GM19468 (cell line): ENCODE results near the gene PEBP1.
"Not testable (repeated sequence)": the region's sequence is repeated elsewhere in the genome, so short reads cannot be mapped to it uniquely, and the experiment has no call there.

Experiments used
- ATAC-seq: cut with Tn5 transposase; IDR thresholded peaks from one replicate; pipeline ENCODE4 v1.9.1; 2021; ENCODE audit warnings: mild to moderate bottlenecking, moderate library complexity, moderate number of reproducible peaks; ENCODE audit not compliant: unreplicated experiment; ENCODE audit errors: extremely low read depth

The PEBP1 gene

DNA sequence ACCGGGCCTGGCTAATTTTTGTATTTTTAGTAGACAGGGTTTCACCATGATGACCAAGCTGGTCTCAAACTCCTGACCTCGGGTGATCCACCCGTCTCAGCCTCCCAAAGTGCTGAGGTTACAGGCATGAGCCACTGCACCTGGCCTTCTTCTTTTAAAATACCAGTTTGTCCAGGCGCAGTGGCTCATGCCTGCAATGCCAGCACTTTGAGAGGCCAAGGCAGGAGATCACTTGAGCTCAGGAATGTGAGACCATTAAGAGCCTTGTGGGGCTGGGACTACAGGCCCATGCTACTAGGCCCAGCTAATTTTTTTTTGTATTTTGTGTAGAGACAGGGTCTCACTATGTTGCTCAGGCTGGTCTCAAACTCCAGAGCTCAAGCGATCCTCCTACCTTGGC is 8.1 kb upstream of the PEBP1 start:
- ATAC-seq = no peak

DNA sequence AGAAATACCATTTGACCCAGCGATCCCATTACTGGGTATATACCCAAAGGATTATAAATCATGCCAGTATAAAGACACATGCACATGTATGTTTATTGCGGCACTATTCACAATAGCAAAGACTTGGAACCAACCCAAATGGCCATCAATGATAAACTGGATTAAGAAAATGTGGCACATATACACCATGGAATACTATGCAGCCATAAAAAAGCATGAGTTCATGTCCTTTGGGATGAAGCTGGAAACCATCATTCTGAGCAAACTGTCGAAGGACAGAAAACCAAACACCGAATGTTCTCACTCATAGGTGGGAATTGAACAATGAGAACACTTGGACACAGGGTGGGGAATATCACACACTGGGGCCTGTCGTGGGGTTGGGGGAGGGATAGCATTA is 6.5 kb upstream of the PEBP1 start:
- not testable (repeated sequence) for ATAC-seq

DNA sequence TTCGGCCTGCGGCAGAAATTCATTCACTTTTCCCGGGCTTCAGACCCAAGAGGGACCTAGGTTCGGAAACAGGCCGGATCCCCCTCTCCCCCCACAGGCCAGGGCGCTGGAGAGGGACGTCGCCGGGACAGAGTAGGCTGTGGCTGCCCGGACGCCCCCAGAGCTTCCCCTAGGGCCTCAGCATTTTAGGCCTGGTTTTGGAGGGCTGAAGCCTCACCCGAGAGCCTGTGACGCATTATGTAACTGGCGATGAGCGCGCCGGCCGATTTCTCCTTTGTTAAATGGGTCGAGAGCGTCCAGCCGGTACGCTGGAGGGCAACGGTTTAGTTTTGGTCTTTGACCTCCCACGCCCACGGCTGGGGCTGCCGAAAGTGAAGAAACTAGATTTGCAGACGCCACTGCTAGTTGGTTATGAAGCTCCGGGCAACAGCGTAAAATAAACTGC is 657 bp downstream of the PEBP1 start:
- no peak for ATAC-seq

DNA sequence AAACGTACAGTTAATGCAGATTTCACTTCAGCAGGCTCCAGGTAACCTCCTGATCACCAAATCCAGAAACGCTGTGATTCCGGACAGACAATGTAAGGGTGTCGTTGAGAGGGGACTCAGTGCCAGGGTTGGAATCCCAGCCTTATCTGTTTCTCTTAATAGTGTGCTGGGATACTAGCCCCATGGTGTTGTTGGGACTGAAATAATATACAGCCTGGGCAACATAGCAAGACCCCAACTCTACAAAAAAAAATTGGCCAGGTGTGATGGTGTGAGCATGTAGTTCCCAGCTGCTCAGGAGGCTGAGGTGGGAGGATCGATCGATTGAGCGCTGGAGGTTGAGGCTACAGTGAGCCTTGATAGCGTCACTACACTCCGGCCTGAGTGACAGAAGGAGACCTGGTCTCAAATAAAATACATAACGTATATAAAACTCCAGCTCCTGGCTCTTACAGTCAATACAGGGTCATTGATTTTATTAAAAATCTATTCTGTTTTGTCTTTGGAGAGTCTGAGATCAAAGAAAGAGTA is 1.3 kb downstream of the PEBP1 start:
- ATAC-seq = no peak

DNA sequence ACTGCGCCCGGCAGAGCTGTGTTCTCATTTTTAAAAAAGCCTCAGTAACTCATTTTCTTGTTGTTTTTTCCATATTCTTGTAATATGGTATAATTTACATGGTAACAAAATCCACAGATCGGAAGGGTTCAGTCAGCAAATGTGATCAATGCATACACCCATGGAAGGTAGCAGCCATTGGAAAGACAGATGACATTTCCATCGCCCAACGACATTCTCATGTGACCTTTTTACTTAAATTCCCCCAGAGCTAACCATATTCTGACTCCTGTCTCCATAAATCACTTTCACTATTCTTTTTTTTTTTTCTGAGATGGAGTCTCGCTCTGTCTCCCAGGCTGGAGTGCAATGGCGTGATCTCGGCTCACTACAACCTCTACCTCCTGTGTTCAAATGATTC is 4.9 kb downstream of the PEBP1 start:
- ATAC-seq = no peak

DNA sequence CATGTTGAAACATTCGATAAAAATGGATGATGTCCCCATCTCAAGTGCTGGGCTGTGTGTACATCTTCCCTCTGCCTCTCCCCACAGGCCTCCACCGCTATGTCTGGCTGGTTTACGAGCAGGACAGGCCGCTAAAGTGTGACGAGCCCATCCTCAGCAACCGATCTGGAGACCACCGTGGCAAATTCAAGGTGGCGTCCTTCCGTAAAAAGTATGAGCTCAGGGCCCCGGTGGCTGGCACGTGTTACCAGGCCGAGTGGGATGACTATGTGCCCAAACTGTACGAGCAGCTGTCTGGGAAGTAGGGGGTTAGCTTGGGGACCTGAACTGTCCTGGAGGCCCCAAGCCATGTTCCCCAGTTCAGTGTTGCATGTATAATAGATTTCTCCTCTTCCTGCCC is 8.6 kb downstream of the PEBP1 start:
- no peak for ATAC-seq

DNA sequence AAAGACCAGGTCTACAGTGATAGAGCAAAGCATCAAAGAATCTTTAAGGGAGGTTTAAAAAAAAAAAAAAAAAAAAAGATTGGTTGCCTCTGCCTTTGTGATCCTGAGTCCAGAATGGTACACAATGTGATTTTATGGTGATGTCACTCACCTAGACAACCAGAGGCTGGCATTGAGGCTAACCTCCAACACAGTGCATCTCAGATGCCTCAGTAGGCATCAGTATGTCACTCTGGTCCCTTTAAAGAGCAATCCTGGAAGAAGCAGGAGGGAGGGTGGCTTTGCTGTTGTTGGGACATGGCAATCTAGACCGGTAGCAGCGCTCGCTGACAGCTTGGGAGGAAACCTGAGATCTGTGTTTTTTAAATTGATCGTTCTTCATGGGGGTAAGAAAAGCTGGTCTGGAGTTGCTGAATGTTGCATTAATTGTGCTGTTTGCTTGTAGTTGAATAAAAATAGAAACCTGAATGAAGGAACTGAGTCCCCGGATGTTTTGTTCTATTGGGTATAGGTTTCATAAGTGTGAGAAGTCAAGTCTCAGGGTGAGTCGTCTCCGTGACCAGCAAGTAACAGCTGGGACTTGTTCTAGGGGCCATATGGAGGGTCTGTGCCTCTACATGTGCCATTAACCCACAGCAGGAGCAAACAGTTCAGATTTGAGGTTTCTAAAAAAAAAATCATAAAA is 9.3 kb downstream of the PEBP1 start:
- peak; percentile 38 for ATAC-seq

DNA sequence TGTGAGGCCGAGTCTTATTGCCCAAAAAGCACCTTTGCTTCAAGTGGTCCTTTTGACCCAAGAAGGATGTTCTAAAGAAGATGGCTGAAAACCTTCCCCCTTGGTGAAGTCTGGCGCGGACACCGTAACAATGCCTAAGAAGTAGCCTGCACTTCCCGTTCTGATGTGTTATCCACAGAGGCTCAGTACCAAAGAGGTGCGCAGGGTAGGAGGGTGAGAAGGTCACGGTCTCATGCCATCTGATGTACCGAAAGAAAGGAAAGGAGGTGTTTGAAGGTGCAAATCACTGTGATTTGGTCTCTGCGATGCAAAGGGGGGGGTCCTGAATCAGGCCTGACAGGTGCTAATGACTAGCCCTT is 9.9 kb downstream of the PEBP1 start:
- no peak for ATAC-seq

DNA sequence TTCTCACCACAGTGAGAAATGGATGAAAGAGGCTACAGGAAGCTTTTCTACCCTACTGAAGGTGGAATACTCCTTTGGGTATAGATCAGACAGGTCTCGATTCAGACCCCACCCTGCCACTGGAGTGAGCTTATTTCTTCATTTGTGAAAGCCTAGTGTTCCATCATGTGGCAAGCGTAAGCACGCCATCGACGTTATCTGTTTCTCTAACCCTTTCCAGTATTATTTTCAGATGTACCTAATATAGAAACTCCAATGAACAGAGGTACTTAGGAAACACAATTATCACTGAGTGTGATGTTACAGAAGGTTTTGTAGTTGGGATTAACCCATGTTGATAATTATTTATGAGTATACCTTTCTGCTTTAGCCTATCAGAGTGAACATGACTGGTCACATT is 12.4 kb downstream of the PEBP1 start:
- ATAC-seq = no peak

DNA sequence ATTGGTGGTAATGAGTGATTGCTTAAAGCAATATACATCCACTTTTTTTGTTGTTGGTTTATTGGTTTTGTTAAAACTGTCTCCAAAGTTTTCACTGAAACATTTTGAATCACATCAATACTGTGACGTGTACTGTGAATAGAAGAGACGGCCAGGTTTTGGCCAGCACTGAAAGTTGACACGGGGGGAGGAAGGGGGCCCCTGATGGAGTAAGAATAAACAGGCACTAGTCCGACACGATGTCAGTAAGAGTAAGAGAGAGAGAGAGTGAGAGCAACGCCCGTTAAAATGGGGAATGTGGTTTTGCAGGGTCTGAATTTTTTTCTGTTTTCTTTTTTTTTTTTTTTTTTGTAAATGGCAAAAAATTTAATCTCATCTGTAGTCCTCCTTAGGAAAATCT is 14.7 kb downstream of the PEBP1 start:
- ATAC-seq = no peak

DNA sequence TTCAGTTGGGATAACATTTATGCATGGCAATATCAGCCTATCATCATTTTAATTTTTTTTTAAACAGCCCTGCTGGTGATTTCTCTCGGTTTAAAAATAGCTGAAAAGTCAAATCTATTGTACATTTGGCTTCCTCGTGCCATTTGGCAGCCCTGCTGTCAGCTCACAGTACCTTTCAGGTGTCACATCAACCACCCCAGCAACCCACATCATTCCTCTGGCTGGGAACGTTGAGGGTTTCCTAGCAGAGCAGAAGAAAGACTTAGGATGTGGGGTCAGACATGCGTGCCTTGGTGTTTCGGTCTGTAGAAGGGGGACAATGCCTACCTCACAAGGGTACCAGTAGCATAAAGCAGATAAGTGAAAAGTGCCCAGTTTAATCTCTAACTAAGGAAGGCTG is 15.8 kb downstream of the PEBP1 start:
- ATAC-seq = no peak

DNA sequence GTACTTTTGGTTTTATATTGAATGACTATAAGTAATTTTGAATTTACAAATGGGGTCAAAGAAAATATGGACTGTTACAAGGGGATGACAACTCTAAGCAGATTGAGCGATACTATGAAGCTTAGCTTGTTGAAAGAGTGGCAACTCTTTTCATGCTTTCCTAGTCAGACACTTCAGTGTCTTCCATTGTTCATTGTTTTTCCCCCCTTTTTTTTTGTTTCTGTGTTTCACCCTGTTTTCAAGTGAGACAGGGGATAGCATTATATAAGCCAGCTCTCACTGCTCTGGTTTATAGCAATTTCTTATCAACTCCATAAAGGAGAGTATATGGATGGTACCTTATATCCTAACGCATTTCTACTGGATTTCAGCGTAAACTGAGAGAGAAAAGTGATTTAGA is 24.6 kb downstream of the PEBP1 start:
- ATAC-seq = no peak

DNA sequence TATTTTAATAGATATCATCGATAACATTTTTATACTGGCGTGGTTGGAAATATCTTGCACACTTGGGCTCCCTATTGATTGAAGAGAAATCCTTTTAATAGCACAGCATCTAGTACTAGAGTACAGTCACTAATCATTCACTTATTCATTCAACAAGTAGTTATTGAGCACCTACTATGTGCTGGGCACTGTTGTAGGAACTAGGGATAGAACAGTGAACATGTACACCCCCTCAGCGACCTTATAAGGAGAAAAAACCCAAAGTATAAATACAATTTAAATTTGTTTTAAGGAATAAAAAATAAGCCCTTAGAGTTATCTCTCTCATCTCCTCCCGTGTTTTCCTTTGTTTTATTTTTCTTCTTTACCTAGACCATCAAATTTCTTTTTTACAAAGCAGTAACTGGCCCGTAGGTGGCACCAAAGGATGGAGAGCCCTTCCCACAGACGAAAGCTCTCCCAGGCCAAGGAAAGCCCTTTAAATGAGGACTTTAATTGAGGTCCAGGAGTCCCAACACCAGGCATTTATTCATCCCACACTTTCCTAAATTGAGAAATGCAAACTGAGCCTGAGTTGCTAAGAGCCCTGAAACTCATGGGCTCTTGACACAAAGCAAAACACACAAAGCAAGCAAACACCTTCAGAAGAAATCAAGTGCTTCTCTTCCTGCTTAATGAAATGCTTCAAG is 29.0 kb downstream of the PEBP1 start:
- no peak for ATAC-seq

DNA sequence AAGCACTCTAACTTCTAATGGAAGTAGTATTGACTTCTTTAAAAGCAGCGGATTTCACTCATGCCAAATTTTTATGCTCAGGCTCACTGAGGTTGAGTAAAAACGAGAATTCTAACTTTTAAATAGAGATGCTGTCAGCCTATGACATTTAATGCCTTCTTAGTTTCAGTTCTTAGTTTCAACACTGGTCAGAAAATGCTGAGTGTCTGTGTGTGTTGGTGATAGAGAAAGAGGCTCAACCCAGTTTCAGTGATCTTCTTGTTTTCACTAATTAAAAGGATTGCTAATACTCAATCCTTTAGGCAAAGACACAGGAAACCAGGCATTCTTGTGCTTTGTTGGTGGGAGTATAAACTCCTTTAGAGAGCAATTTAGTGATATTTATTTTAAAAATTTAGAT is 31.0 kb downstream of the PEBP1 start:
- peak; percentile 93 for ATAC-seq

DNA sequence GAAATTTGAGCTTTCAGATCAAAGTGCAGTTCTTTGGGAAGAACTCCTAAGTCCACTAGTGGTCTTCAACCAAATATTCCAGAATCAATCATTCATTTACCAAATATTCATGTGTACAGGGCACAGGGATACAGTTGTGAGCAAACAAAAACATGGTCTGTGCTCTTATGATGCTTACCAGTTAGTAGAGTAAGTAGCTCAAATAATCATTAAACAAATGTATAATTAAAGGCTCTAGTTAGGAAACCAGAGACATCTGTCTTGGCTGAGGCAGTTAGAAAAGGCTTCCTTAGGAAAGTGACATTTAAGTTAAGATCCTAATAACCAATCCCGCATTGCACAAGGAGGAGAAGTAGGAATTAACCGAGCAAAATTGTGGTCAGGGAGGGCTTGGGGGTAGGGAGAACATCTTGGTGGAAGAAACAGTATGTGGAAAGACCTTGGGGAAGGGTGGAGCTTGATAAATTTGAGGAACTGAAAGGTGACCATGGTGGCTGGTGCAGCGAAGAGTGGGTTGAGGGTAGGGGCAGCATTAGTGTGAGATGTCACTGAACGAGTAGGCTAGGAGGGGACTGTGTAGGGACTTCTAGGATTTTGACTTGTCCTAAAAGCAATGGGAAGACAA is 40.0 kb downstream of the PEBP1 start:
- ATAC-seq = no peak

DNA sequence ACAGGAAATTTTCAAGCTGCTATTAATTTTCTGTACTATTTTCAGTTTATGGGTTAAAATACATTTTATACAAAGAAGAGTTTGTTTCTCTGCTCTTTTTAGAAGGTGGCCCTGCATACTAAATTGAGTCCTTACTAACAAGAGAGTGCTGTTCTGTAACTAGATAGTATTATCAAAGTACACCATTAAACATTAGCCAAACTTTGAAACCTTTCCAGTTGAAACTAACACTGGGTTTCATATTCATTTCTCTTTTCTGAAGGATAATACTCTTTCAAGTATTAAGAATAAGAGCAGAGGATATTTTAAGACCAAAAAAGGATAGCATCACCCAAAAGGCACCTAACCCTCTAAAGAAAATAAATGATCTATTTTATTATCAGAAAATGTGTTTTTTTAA is 47.2 kb downstream of the PEBP1 start:
- ATAC-seq = peak; percentile 25

DNA sequence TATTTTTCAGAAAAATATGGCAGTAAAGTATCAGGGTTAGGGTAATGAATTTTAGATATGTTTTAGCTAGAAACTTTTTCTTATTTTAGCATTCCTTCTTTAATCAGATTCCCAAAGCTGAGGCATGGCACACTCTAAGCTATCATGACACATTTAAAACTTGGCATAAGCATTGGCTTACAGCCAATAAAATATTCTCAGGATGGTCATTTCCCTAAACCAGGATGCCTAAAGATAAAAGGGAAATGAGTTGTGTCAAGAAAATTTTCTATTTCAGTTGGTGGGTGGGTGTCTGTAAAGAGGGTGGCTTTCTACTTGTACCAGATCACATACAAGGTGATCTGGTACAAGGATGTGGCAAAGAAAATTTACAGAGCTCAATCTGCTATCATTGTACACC is 47.8 kb downstream of the PEBP1 start:
- no peak for ATAC-seq

DNA sequence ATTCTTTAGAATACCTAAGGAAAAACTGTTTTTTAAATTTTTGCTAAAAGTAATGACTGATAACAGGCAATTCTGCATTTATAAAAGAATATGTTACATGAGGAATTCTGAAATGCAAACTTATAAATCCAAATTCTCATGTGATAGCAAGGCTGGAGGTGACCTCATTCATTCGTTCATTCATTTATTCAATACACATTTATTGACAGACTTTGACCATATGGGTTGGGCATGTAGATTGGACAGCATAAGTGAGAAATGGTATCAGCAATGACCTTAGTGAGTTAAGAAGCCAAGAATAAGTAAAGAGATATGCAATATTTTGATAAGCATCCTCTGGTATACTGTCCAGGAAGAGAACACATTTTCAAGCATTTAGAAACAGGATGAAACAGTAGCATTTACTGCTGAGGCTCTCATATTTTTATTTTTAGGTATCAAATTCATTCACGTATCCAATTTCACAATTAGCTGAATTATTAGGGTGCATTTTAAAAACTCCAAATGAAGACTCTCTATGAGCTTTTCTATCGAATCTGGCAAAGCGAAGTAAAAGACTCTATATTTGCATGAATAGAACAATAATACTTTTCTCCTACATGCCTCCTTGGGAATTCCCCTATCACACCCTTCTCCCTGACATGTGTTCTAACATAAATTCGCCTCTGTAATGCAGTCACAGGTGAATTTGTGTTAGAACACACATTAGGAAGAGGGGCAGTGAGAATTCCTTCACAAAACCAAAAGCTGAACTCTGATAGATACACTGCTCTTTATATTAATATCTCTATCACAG is 49.9 kb downstream of the PEBP1 start:
- ATAC-seq = no peak

DNA sequence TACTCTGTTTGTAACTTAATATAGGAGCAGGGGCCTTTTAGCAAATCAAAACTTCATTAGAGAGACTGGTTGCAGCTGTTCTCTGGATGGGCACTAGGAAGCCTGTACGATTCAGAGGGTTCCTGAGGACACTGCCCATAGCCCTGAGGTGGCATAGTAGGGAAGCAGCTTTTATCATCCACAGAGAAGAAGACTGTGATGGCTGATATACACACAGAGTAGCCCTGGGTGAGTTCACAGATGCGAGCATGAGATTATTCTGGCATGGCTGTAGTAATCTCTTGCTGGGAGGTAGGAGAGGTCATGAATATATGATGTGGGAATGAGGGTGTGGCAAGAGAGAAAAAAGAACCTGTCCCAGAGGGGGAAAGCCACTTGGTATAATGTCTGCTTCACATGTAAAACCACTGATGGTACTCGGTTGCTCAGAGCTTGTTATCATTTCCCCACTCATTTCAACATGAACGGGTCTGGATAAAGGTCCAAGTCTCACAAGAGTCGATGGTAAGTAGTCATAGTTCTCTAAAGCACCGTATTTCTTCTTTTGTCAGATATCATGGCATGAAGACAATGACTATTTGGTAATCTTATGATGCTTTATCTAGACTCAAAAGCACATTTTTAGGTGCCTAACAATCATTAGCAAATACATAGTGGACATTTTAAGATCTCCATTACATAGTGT is 52.0 kb downstream of the PEBP1 start:
- no peak for ATAC-seq

DNA sequence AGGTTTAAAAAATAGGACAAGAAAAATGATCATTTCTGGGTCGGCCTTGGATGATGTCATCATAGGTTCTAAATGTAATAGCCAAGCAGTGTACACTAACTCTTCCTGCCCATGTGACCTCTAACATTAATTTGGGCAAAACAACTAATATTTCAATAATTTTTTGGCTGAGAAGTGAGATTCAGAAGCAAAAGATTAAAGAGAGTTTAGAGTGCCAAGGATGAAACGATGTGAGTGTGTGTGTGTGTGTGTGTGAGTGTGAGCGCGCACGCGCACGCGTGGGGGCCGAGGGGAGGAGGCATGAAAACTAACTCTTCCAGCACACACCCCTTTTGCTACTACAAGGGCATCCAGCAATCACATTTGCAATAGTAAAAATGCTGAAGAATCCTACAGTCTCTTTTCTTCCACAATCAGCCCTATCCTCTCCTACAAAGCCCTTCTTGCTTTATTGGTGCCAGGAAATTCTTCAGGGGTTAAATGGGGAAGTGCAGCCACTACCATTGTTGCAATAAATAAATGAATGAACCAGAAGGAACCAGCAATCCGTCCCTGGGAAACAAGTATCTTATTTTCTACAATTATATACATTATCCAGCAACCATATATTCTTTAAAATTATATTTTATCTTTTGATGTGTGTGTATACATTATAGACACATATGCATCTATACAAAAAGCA is 52.9 kb downstream of the PEBP1 start:
- ATAC-seq = no peak
